GM18909 (cell line): ENCODE data around the gene CCDC66.

Source experiments
- ATAC-seq: cut with Tn5 transposase; IDR thresholded peaks from one replicate; pipeline ENCODE4 v1.9.1; 2021; ENCODE audit warnings: mild to moderate bottlenecking; ENCODE audit not compliant: unreplicated experiment, poor library complexity

Gene CCDC66

DNA sequence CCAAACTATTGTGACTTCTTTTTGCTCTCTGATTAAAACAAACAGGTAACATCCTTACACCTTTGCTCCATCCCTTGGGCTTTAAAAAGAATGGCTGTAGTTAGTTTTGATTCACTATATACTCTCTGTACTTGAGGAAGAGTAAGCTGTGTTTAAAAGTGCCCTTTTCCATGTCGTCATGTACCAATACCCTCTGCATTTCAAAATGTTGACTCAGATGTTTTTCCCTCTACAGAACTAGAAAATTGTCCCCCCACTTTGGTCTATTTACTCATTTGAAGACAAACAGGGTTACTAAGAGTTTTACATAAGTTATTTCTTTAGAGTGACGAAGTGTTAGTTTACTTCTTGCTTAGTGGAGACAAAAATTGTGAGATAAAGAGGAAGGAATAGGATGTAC lies 63.4 kb downstream of the CCDC66 start:
- ATAC-seq, result no peak

GRCh38 chr3:56621681-56622080 lies 64.7 kb downstream of the CCDC66 start:
- no peak for ATAC-seq

GRCh38 chr3:56622381-56622780 lies 65.4 kb downstream of the CCDC66 start:
- no peak for ATAC-seq

GRCh38 chr3:56624725-56625124 lies 67.8 kb downstream of the CCDC66 start:
- ATAC-seq, result no peak

DNA sequence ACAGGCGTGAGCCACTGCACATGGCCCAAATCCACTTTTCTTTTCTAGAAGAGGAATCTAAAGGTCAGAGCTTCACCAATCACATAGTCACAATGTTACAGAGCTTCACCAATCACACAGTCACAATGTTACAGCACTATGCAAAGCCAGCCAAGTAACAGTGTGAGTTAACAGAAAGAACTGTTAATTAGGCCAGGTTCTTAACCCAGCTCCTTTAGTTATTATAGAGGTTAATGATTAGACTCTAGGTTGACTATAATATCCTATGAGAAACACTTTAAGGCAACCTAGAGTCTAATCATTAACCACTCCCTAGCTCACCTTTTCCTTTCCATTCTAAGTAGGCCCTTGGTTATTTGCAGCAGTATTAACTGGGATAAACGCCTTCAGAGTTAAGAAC lies 72.1 kb downstream of the CCDC66 start:
- ATAC-seq, result peak; percentile 79

- ATAC-seq, result peak; percentile 34
Observed at GRCh38 chr3:56629451-56629850, 72.5 kb downstream of the CCDC66 start.

DNA sequence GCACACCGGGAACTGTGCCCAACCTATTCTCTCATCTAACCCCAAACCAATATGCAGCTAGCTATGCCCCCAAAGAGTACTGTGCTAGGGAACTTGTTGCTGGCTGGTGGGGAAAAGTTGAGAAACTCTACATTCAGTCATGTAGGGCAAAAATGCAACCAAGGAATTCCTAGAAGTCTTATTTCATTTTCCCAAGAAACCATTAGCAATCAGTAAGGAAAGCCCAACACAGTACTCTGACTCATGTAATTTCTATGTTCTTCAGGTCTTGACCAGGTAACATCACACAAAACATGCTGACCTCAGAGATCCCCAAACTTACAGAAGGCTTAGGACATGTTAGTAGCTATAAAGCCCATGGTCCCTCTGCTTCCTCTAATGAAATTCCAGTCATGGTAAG lies 74.0 kb downstream of the CCDC66 start:
- ATAC-seq, result no peak

DNA sequence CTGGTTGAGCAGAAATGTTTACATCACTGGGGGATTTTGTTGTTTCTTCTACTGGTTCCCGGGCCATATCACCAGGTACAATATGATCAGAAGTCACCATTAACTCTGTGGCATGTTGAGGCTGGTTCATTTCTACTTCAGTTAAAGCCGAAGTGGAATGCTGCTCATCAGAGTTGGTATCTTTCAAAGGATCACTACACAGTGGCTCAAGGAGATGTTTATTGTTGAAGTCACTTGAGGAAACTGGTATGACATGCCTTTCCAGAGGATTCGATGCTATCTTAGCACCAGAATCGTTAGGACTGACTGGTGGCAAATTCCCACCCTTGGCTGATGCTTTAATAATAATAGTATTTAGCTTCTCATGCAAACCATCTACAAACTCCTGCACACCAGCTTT lies 76.2 kb downstream of the CCDC66 start:
- ATAC-seq, result no peak

- no peak for ATAC-seq
Observed at GRCh38 chr3:56633602-56634535, 76.9 kb downstream of the CCDC66 start.

DNA sequence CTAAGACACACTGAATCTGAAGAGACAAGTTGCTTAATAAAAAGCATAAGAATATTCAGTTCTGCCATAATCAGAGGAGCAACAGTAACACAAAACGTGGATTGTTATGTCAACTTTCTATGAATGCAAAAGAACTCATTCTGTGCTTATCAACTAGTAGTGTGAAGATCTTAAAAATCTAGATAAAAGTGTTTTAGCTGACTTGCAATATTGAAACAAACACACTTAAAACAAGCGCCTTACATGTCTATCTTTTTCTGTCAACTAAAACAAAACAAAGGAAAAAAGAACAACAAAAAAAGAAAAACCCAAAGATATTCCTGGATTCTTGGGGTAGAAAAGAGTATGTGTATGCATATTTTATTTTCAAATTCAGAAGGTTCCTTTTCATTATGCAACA lies 88.4 kb downstream of the CCDC66 start:
- ATAC-seq, result no peak

- no peak for ATAC-seq
Observed at GRCh38 chr3:56654460-56654859, 97.5 kb downstream of the CCDC66 start.

- ATAC-seq, result no peak
Observed at GRCh38 chr3:56655709-56656108, 98.7 kb downstream of the CCDC66 start.

GRCh38 chr3:56664823-56665222 lies 107.8 kb downstream of the CCDC66 start:
- ATAC-seq, result no peak

DNA sequence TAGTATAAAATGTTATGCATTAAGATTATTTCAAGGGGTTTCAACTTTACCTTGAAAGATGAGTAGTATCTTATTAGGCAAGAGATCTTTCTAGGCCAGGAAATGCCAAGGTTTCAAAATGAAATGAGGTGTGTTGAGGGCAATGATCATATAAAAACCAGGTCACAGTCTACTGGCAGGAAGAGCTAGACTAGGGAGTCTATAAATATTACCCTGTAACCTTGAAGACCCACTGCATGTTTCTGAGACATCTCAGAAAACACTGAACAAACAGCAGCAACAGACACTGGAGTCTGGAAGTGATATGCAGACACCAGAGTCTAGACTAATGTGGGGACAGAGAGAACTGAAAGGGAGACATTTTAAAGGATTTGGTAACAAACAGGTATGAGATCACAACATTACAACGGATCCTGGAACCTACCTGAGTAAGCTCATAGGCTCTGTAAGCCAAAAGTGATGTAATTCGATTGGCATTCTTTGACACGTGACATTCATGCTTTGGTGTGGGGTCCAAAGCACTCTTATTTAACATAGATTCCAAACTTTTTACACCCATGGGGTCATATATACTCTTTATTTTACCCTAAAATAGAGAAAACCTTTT lies 111.1 kb downstream of the CCDC66 start:
- no peak for ATAC-seq
